A549 (cell line): Measurements from ENCODE around the gene PTPN12.
"Not testable (repeated sequence)": the region's sequence is repeated elsewhere in the genome, so short reads cannot be mapped to it uniquely, and the experiment has no call there.

Experiments
- BHLHE40 ChIP-seq: IDR thresholded peaks from 2 replicates; pipeline ENCODE4 v1.6.1; 2012; ENCODE audit warnings: low read depth, low read length, inconsistent platforms
- CTCF ChIP-seq: fragments of >200 bp; sonication (Bioruptor Twin); formaldehyde crosslinking; IDR thresholded peaks from 3 replicates; pipeline ENCODE4 v1.5.1; 2016
- ELK1 ChIP-seq: fragments of 150-350 bp; IDR thresholded peaks from 2 replicates; pipeline ENCODE4 v1.6.1; 2014; ENCODE audit warnings: low read depth, mild to moderate bottlenecking, low read length
- EP300 ChIP-seq, 2 experiments: fragments of >200 bp; sonication (Bioruptor Twin); formaldehyde crosslinking; IDR thresholded peaks; 2 replicates in 1 of 2; 3 replicates in 1 of 2; pipeline ENCODE4 v1.6.1; 2016 to 2017
- HOXA7 ChIP-seq: fragments of 250-450 bp; sonication (Bioruptor Pico); IDR thresholded peaks from 2 replicates; pipeline ENCODE4 v1.5.0; 2020; ENCODE audit warnings: mild to moderate bottlenecking, moderate library complexity
- KDM1A ChIP-seq: fragments of 200-600 bp; sonication (generic); IDR thresholded peaks from 2 replicates; pipeline ENCODE4 v1.6.1; 2016; ENCODE audit warnings: low read depth, mild to moderate bottlenecking
- MAX ChIP-seq: IDR thresholded peaks from 2 replicates; pipeline ENCODE4 v1.6.1; 2012
- POLR2A ChIP-seq: IDR thresholded peaks from 2 replicates; pipeline ENCODE4 v1.6.1; 2012; ENCODE audit warnings: mild to moderate bottlenecking, low read length
- REST ChIP-seq: fragments of 200-600 bp; sonication (generic); IDR thresholded peaks from 2 replicates; pipeline ENCODE4 v1.6.1; 2016; ENCODE audit warnings: antibody characterized with exemption, mild to moderate bottlenecking, moderate library complexity
- RFX5 ChIP-seq: fragments of 450-650 bp; IDR thresholded peaks from 2 replicates; pipeline ENCODE4 v1.7.1; 2014; ENCODE audit warnings: antibody characterized with exemption, mild to moderate bottlenecking, moderate library complexity
- SMC3 ChIP-seq: fragments of >200 bp; sonication (Bioruptor Twin); formaldehyde crosslinking; IDR thresholded peaks from 3 replicates; pipeline ENCODE4 v1.6.1; 2018; ENCODE audit warnings: inconsistent platforms
- ZFP36 ChIP-seq: fragments of 450-650 bp; IDR thresholded peaks from 2 replicates; pipeline ENCODE4 v1.6.1; 2014; ENCODE audit warnings: borderline replicate concordance; ENCODE audit not compliant: partially characterized antibody
- ZNF302 ChIP-seq: fragments of 250-450 bp; sonication (Bioruptor Pico); IDR thresholded peaks from 2 replicates; pipeline ENCODE4 v1.9.0; 2021; ENCODE audit warnings: inconsistent platforms, mild to moderate bottlenecking, moderate library complexity

GRCh38 chr7:77513002-77513670, 24.0 kb upstream of the PTPN12 start:
- TF ChIP-seq CTCF; EP300 (IDR thresholded peaks at IDR 0.05); BHLHE40; REST; POLR2A; ZNF302 (CRISPR knock-in tag); KDM1A; ELK1; ZFP36; SMC3; HOXA7 (CRISPR knock-in tag); RFX5; MAX: not testable (repeated sequence)
